HG03571 (cell line): ENCODE results near the gene IL32.
"Not testable (repeated sequence)": the region's sequence is repeated elsewhere in the genome, so short reads cannot be mapped to it uniquely, and the experiment has no call there.

ENCODE experiments used
- ATAC-seq: cut with Tn5 transposase; IDR thresholded peaks from one replicate; pipeline ENCODE4 v1.9.1; 2021; ENCODE audit not compliant: unreplicated experiment

Gene IL32

DNA sequence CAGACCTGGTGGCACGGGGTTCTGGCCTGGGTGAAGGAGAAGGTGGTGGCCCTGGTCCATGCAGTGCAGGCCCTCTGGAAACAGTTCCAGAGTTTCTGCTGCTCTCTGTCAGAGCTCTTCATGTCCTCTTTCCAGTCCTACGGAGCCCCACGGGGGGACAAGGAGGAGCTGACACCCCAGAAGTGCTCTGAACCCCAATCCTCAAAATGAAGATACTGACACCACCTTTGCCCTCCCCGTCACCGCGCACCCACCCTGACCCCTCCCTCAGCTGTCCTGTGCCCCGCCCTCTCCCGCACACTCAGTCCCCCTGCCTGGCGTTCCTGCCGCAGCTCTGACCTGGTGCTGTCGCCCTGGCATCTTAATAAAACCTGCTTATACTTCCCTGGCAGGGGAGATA, 3.7 kb downstream of the IL32 start:
- ATAC-seq = not testable (repeated sequence)

DNA sequence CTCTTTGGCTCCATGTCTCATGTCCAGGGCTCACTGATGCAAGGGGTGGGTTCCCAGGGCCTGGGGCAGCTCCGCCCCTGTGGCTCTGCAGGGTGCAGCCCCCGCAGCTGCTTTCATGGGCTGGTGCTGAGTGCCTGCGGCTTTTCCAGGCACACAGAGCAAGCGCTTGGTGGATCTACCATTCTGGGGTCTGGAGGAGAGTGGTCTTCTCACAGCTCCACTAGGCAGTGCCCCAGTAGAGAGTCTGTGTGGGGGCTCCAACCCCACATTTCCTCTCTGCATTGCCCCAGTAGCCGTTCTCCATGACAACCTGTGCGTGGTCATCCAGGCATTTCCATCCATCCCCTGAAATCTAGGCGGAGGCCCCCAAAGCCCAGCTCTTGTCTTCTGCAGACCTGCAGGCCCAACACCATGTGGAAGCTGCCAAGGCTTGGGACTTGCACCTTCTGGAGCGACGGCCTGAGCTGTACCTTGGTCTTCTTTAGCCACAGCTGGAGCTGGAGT, 5.2 kb downstream of the IL32 start:
- no peak for ATAC-seq

DNA sequence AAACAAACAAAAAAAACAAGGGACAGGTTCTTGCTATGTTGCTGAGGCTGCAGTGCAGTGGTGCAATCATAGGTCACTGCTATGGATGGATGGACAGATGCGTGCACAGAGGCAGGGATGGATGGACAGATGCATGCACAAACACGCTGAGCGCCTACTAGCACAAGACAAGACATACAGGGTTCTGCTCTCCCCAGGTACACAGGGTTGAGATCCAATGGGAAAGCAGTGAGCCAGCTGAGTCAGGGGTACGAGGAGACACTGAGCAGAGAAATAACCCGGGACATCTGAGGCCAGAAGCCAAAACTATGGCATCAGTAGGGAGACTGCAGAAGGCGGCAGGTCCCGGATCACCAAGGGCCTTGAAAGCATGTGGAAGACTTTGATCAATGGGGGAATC, 6.2 kb downstream of the IL32 start:
- no peak for ATAC-seq

DNA sequence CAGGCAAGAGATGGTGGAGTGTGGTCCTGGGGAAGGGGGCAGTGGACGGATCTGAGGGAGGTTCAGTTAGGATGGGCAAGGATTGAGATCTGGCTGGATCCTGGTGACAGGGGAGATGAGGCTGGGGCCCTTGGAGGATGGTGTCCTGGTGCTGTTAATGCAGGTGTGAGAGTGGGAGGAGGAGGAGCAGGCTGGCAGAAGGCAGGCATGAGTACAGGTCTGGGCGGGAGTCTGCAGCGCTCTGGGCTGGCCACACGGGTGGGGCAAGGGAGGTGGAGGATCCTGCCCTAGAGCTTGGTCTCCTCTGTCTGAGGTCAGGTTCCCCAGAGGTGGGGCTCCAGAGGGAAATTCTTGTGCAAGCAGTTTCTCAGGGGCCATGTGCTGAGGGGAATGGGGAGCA, 6.7 kb downstream of the IL32 start:
- ATAC-seq = not testable (repeated sequence)

DNA sequence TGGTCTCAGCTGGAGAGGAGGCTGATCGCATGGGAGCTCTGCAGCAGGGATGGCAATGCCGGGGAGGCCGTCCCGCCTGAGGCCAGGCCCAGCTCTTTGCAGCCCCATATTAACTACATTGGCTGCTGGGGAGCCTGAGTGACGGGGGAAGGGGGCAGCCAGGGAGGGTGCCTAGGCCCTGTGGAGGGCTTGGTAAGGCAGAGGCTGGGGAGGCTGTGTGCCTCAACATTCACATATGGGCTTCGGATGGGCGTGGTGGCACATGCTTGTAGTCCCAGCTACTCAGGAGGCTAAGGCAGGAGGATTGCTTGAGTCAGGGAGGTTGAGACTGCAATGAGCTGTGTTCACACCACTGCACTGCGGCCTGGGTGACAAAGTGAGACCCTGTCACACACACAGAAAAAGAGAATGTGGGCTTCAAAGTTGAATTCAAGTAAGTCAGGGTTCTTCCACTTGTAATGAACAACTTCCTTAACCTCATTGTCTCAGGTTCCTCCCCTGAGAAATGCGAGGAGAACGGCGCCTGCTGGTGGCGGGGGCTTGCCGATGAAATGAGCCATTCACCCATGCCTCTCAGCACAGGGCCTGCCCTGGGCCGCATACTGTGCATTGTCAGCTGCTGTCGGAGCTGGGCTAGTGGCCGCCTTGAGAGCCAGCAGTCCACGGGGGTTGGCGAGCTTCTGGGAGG, 7.3 kb downstream of the IL32 start:
- not testable (repeated sequence) for ATAC-seq

DNA sequence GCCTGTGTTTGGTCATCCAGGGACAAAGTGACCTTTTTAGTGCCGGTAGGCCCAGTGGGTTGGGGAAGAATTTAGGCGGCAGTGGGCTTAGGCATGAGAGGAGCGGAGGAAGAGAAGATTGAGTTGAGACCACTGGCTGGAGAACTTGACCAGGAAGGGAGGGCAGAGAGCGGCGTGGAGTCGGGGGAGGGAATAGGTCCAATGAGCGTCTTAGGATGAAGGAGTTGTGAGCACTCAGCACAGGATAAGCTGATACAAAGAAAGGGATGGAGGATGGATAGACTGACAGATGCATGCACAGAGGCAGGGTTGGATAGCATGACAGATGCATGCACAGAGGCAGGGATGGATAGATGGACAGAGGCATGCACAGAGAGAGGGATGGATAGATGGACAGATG, 8.0 kb downstream of the IL32 start:
- ATAC-seq = no peak

DNA sequence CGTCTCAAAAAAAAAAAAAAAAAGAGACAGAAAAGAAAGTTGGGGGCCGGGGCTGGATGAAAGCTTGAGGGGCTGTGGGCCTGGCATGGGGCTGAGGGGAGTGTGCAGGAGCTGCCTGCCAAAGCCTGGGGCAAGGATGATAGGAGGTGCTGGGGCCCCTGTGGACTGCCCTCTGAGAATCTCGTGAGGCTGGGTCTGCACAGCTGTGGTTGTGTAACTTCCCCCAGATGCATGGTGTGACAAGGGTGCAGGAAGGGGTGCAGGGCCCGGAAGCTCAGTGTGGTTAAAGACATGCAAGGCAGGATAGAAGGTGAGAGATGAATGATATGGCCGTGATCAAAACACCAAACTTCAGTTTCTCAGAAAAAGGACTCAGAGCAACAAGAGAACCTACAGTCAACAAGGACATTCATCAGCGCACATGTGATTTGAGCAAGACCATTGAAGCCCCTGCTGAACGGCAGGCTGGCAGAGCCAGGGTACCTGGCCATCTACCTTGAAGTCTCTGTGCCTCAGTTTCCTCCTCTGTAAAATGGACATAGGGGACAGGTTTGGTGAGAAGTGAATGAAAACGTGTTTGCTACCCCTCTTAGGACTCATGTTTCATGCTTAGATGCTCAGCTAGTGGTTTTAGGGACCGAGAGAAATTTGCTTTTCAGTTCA, 9.6 kb downstream of the IL32 start:
- peak; percentile 76 for ATAC-seq

DNA sequence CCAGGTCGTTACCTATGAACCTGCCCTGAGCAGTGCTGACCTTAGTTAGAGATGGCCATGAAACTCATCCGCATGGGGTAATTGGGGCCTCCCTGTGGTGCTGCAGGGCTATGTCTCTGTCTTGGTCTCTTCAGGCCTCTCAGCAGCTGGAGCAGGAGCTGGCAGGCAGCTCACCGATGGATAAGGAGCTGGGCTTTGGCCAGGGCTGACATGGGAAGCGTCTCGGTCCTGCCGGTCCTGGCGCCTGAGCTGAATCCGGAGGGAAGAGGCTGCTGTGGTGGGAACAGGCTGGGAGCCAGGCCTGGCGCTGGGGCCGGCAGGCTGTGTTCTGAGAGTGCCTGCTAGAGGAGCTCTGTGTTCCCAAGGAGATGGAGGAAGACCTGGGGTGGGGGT, 10.1 kb downstream of the IL32 start:
- ATAC-seq = no peak

DNA sequence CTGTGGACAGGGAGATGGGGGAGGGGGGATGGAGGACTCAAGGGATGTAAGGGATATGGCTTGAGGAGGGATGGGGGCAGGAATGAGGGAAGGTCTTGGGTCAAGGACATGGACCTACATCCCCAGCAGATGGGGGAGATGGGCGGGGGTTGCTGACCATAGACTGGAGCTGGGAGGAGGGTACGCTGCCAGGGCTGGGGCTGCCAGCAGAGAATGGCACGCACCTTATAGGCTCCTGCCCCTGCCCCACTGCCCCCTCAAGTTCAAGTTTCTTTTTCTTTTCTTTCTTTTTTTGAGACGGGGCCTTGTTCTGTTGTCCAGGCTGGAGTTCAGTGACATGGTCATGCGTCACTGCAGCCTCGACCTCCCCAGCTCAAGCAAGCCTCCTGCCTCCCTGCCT, 10.5 kb downstream of the IL32 start:
- ATAC-seq = not testable (repeated sequence)

DNA sequence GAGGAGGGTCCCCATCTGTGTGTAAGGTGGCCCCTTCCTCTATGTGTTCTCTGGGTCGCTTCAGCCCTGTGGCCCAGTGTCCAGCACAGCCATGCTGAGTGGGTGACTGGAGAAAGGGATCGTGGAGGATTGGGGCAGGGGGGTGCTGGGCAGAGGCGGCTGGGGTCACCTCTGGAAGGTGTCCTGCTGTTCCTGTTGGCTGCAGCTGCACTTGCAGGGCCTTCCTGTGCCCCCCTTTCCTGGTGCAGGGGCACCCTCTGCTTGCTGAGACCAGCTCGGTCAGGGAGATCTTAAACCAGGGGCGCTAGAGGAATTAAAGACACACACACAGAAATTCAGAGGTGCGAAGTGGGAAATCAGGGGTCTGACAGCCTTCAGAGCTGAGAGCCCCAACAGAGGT, 11.1 kb downstream of the IL32 start:
- ATAC-seq = no peak

DNA sequence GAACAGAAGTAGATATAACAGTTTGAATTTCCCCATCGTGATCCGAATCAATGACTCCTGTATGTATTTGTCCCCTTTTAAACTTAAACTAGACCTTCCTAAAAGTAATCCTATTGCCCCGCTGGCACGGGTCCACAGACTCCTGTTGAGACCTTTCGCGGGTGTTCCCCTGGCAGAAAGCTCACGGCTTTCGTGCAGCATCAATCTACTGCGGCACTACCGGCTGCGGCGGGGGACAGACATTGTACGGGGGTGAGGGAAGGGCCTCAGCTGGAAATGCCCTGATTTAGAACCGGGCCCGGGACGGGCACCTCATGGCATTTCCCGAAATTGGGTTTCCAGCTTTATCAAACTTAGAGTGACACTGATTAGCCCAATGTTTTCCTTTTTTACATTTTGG, 14.6 kb downstream of the IL32 start:
- no peak for ATAC-seq

DNA sequence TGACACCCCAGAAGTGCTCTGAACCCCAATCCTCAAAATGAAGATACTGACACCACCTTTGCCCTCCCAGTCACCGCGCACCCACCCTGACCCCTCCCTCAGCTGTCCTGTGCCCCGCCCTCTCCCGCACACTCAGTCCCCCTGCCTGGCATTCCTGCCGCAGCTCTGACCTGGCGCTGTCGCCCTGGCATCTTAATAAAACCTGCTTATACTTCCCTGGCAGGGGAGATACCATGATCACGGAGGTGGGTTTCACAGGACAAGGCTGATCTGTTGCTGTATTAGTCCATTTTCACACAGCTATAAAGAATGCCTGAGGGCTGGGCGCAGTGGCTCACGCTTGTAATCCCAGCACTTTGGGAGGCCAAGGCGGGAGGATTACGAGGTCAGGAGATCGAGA, 16.5 kb downstream of the IL32 start:
- ATAC-seq = not testable (repeated sequence)

DNA sequence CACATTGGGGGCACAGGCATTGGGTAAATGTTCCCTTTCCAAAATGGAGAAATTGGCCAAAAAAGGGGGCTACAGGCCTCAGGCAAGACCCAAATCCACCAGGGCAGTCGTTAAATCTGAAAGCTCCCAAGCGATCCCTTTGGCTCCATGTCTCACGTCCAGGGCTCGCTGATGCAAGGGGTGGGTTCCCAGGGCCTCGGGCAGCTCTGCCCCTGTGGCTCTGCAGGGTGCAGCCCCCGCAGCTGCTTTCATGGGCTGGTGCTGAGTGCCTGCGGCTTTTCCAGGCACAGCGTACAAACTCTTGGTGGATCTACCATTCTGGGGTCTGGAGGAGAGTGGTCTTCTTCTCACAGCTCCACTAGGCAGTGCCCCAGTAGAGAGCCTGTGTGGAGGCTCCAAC, 18.0 kb downstream of the IL32 start:
- ATAC-seq = not testable (repeated sequence)

DNA sequence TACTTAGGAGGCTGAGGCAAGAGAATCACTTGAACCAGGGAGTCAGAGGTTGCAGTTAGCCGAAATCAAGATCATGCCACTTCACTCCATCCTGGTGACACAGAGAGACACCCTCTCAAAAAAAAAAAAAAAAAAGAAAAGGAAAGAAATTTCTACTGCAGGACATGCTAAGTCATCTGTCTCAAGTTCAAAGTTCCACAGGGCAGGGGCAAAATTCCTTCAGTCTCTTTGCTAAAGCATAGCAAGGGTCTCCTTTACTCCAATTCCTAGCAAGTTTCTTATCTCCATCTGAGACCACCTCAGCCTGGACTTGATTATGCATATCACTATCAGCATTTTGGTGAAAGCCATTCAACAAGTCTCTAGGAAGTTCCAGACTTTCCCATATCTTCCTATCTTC, 19.1 kb downstream of the IL32 start:
- ATAC-seq = no peak

DNA sequence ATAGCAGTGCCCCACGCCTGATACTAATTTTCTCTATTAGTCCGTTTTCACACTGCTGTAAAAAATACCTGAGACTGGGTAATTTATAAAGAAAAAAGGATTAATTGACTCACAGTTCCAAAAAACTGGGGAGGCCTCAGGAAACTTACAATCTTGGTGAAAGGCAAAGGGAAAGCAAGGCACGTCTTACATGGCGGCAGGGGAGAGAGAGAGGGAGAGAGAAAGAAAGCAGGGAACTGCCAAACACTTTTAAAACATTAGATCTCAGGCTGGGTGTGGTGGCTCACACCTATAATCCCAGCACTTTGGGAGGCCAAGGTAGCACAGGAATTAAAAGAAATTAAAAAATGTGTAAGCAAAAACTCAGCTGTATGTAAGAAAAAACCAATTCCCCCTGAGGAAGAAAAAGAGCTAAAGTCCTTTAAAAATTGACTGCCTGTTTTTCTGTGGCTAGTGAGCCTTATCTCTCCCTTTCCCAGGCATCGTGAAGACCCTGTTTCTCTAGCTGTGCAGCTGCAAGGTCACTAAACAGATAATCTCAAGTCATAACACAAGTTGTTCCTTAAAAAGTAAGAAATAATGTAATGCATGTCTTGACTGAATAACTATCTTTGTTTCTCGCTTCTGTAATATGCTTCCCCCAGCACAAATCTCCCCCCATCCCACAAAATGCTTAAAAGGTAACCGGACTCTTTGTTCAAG, 19.7 kb downstream of the IL32 start:
- no peak for ATAC-seq

DNA sequence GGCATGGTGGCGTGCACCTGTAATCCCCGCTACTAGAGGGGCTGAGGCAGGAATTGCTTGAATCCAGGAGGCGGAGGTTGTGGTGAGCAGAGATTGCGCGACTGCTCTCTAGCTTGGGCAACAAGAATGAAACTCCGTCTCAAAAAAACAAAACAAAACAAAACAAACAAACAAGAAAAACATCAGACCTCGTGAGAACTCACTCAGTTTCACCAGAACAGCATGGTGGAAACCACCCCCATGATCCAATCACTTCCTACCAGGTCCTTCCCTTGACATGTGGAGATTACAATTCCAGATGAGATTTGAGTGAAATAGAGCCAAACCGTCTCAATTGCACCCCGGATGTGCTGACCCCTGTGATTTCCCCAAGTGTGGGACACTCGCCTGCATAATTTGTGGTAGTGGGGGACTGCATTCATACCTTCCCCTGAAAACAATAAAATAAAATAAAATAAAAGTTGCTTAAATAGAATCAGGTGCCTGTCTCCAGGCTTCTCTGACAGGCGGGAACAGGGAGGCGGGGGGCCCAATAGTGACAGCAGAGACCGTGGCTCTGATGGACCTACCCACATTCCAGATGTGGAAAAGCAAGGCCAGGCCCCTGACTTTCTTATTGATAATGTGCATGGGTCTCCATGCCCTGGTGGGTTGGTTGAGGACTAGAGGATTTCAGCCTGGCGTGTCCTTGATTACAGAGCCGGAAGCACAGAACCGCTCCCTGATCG, 20.6 kb downstream of the IL32 start:
- no peak for ATAC-seq

DNA sequence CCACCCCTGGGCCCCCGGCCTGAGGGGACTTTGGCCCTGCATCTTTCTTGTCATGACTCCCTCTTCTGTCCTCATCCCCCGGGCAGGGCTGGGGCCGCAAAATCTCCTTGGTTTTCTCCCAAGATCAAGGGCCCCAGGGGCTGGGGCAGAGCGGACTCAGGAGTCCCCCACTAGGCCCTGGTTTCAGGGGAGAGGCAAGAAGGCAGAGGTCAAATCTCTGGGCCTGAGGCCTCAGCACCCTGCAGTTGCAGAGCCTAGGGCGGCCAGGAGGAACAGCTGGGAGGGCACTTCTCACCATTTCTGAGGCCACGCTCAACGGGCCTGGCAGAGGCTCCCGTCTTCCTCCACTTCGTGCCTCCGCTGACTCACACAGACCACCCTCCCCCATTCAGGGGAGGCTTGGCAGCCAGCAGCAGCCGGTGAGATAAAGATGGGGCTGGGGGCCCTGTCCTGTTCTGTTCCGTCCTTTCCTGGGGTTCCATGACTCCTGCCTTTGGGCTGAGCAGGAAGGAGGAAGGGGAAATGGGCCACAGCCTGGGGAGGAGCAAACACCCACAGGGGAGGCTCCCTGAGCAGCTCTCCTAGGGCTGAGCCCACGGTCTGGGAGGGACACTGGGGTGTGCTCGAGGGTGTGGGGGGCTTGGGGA, 21.3 kb downstream of the IL32 start:
- no peak for ATAC-seq

DNA sequence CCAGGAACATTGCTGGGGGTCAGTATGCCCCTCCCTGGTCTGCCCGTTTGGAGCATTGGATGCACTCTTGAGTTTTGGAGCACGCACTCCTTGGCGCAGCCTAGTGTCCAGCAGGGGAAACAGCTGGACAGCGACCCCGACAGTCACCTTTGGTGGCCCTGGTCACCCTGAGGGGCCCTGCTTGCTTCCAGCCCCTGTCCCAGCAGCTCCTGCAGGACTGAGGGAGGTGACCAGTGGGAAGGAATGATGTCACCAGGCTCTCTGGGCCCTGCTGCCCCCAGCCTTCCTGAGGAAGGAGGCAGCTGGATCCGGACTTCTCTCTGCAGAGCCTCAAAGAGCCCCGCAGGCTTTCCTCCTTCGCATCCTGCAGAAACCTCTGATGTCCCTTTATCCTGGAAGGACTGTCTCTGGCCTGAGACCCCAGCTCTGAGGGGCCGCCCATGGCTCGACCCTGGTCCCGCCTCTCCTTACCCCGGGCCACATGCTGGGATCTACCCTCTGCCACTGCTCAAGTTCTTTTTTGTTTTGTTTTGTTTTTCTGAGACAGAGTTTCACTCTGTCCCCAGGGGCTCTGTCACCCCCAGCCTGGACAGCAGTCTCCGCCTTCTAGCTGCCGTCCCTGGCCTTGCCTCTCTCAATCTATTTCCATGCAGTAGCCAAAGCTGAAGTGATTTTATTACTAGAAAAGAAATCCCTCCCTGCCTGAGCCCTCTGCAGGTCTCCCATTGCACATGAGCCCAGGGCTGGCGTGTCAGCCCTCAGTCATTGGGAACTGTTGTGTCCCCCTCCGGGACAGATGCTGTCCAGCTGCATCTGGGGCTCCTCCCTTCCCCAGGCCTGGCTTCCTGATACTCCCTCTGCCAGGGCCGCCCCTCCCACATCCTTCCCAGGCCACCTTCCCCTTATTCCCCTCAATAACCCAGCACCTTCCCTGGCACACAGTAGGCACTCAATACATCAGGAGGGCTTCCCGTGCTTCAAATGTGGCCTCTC, 22.1 kb downstream of the IL32 start:
- ATAC-seq = no peak

DNA sequence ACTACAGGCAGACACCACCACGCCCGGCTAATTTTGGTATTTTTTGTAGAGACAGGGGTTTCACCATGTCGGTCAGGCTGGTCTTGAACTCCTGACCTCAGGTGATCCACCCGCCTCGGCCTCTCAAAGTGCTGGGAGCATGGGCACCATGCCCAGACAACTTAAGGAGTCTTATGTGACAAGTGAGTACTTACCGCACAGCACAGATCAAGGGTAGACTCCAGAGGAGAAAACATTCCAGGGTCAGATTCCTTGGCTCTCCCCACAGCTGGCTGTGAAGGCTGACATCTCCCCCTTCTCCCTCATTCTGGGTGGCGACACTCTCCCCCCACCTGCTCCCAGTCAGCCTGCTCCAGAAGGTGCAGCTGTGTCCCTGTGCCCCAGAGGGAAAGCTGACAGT, 23.0 kb downstream of the IL32 start:
- no peak for ATAC-seq
